ENCODE results near the gene SLA2. TPM values are rescaled to one million over a fixed set of nuclear protein-coding genes. Genes with fewer than 3 reads are reported as not detected.

Gene SLA2
- total and polyA plus RNA-seq, 2 experiments from 2014 or later: not detected

DNA sequence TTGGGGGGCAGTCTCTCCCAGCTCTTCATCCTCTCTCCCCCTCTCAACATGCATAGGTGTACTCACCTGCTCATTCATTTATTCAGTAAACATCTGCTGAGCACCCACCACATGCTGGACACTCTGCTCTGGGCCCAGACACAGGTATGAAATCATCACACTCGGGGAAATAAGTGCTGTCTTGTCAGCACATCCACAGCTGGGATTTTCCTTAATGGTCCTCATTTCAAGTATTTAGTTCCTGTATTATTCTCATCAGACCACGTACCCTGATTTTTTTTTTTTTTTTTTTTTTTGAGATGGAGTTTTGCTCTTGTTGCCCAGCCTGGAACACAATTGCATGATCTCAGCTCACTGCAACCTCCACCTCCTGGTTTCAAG, 21.1 kb downstream of the SLA2 start:
- Histone ChIP-seq H3K27ac (no peak overlapping the region), H3K4me2 (no peak overlapping the region)

DNA sequence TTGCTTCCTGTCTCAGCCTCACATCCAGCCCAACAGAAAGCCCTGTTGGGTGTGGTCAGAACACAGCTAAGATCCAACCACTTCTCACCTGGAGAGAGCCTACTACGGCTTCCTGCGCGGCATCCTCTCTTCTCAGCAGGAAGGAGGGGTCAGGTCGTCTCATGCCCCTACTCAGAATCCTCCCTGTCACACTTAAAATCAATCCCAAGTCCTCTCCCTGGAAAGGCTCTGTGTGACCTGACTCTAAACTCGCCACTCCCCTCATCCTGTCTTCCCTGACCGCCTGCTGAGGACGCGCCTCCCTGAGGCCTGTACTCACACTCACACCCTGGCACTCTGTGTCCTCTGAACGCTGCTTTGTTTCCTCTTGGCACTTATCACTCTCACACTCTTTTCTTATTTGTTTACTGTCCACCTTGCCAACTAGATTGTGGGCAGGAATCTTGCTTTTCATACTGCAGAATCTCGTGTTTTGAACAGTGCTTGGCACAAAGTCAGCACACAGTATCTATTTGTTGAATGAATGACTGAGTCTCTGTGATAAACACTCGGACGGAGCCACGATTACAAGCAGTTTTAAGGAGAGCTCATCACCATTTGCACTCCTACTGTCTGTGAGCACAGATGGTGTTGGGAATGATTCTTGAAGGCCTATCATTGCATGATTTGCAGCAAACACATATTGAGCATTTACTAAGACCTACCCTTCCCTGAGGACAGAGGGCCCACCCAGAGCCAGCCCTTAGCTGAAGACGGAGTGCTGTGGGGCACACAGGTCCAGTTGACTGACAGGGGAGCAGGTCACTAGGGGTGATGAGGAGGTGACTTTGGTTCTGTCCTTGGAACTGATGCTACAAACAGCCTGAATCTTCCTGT, 21.7 kb downstream of the SLA2 start:
- Histone ChIP-seq H3K4me1 (ENCODE audit: insufficient read depth) (no peaks in the 10 kb centered on the region), H3K4me2 (no peak overlapping the region), H3K9me2 (replicated peaks; ENCODE audit: insufficient read depth) (no peaks in the 10 kb centered on the region), H3K36me3 (replicated peaks; ENCODE audit: insufficient read depth, low read depth) (no peaks in the 10 kb centered on the region), H3K9me3 (ENCODE audit: low read depth) (no peaks in the 10 kb centered on the region), H3K27ac (no peak overlapping the region), H3K27me3 (no peaks in the 10 kb centered on the region), H2AFZ (no peak overlapping the region), H3K4me3 (no peak overlapping the region), H4K20me1 (ENCODE audit: insufficient read depth, poor library complexity, severe bottlenecking) (no peaks in the 10 kb centered on the region), H3K79me2 (no peaks in the 10 kb centered on the region)
- TF ChIP-seq EZH2 (IDR thresholded peaks at IDR 0.05; ENCODE audit: borderline replicate concordance) (no peak), EZH2phosphoT487 (IDR thresholded peaks at IDR 0.05; ENCODE audit: low read depth, severe bottlenecking, unreplicated experiment) (no peak), CTCF (IDR thresholded peaks at IDR 0.05; ENCODE audit: poor library complexity) (no peak)
- no peak for DNase-seq (ENCODE audit: low spot score)
- WGBS (ENCODE audit: low lambda C conversion rate, missing lambda C conversion rate): 70% methylated on average over 14 of the region's 14 CpGs

More for the DNA sequence above, 21.1 kb downstream of the SLA2 start:
- Histone ChIP-seq H3K4me3 (no peak overlapping the region), H3K4me1 (ENCODE audit: insufficient read depth) (no peaks in the 10 kb centered on the region), H3K79me2 (no peaks in the 10 kb centered on the region), H4K20me1 (ENCODE audit: insufficient read depth, poor library complexity, severe bottlenecking) (no peaks in the 10 kb centered on the region), H2AFZ (no peak overlapping the region), H3K36me3 (replicated peaks; ENCODE audit: insufficient read depth, low read depth) (no peaks in the 10 kb centered on the region), H3K9me2 (replicated peaks; ENCODE audit: insufficient read depth) (no peaks in the 10 kb centered on the region), H3K27me3 (no peaks in the 10 kb centered on the region), H3K9me3 (ENCODE audit: low read depth) (no peaks in the 10 kb centered on the region)
- WGBS (ENCODE audit: low lambda C conversion rate, missing lambda C conversion rate): 78% methylated on average over 2 of the region's 2 CpGs
- no peak for DNase-seq (ENCODE audit: low spot score)
- no peak for TF ChIP-seq EZH2 (IDR thresholded peaks at IDR 0.05; ENCODE audit: borderline replicate concordance)
- TF ChIP-seq CTCF (IDR thresholded peaks at IDR 0.05; ENCODE audit: poor library complexity): no peak
- TF ChIP-seq EZH2phosphoT487 (IDR thresholded peaks at IDR 0.05; ENCODE audit: low read depth, severe bottlenecking, unreplicated experiment): no peak

GRCh38 chr20:36623444-36623843, 22.6 kb downstream of the SLA2 start:
- no peaks in the 10 kb centered on the region for H3K27me3 ChIP-seq
- no peak overlapping the region for H2AFZ ChIP-seq
- H3K36me3 ChIP-seq (replicated peaks; ENCODE audit: insufficient read depth, low read depth): no peaks in the 10 kb centered on the region
- no peak for DNase-seq (ENCODE audit: low spot score)
- no peak overlapping the region for H3K4me2 ChIP-seq
- H3K27ac ChIP-seq: no peak overlapping the region
- no peak overlapping the region for H3K4me3 ChIP-seq
- 80% methylated on average over 2 of the region's 2 CpGs for WGBS (ENCODE audit: low lambda C conversion rate, missing lambda C conversion rate)
- H3K9me3 ChIP-seq (ENCODE audit: low read depth): no peaks in the 10 kb centered on the region
- no peaks in the 10 kb centered on the region for H3K4me1 ChIP-seq (ENCODE audit: insufficient read depth)
- H3K9me2 ChIP-seq (replicated peaks; ENCODE audit: insufficient read depth): no peaks in the 10 kb centered on the region
- H4K20me1 ChIP-seq (ENCODE audit: insufficient read depth, poor library complexity, severe bottlenecking): no peaks in the 10 kb centered on the region
- no peaks in the 10 kb centered on the region for H3K79me2 ChIP-seq
- TF ChIP-seq EZH2 (IDR thresholded peaks at IDR 0.05; ENCODE audit: borderline replicate concordance) (no peak), EZH2phosphoT487 (IDR thresholded peaks at IDR 0.05; ENCODE audit: low read depth, severe bottlenecking, unreplicated experiment) (no peak), CTCF (IDR thresholded peaks at IDR 0.05; ENCODE audit: poor library complexity) (no peak)
